A673 (cell line): Measurements from ENCODE around the gene SYNE2. TPM values are rescaled to one million over a fixed set of nuclear protein-coding genes. Genes with fewer than 3 reads are reported as not detected.

Source experiments
- BruUV-seq: library from RNA; stranded (reverse); fragments of 400-500 nt; replicated peaks from 2 replicates; lab custom pipeline; 2021; lab: Mats Ljungman, UMichigan
- CTCF ChIA-PET: fragments of 300-600 bp; sonication (Branson Sonifier 250); formaldehyde crosslinking; loops from one replicate; lab custom pipeline; 2022; ENCODE audit warnings: antibody characterized with exemption; lab: Charles Lee
- POLR2A ChIA-PET: fragments of 300-600 bp; sonication (Branson Sonifier 250); formaldehyde crosslinking; loops from one replicate; lab custom pipeline; 2022; ENCODE audit warnings: antibody characterized with exemption; ENCODE audit not compliant: low non-redundant PET; lab: Charles Lee
- DNase-seq: peaks from one replicate; pipeline ENCODE4 v3.0.0-alpha.2; 2015; ENCODE audit warnings: low spot score
- H3K27ac ChIP-seq: fragments of 200-600 bp; sonication (generic); 2 replicates; pipeline ENCODE4 v1.5.1; 2016; ENCODE audit warnings: mixed run types, low read depth, mild to moderate bottlenecking, mixed read lengths, antibody characterized with exemption, low read length; ENCODE audit not compliant: poor library complexity, severe bottlenecking
- H3K27me3 ChIP-seq: fragments of 200-600 bp; sonication (generic); replicated peaks from 2 replicates; pipeline ENCODE4 v1.6.1; 2017; ENCODE audit warnings: mixed run types, low read depth, mild to moderate bottlenecking, mixed read lengths, antibody characterized with exemption, low read length; ENCODE audit not compliant: insufficient read depth, poor library complexity
- H3K36me3 ChIP-seq: fragments of 200-600 bp; sonication (generic); 2 replicates; pipeline ENCODE4 v1.6.1; 2016; ENCODE audit warnings: mixed run types, mild to moderate bottlenecking, mixed read lengths, antibody characterized with exemption, low read length; ENCODE audit not compliant: insufficient read depth, poor library complexity, severe bottlenecking
- H3K4me1 ChIP-seq: fragments of 200-600 bp; sonication (generic); 2 replicates; pipeline ENCODE4 v1.6.1; 2017; ENCODE audit warnings: mixed run types, mild to moderate bottlenecking, mixed read lengths, antibody characterized with exemption, low read length; ENCODE audit not compliant: insufficient read depth, poor library complexity, severe bottlenecking
- H3K4me3 ChIP-seq: fragments of 200-600 bp; sonication (generic); 2 replicates; pipeline ENCODE4 v1.5.1; 2016; ENCODE audit warnings: low read depth, mixed run types, mild to moderate bottlenecking, mixed read lengths, low read length; ENCODE audit not compliant: poor library complexity, severe bottlenecking
- H3K9me3 ChIP-seq: fragments of 200-600 bp; sonication (generic); 2 replicates; pipeline ENCODE4 v1.6.1; 2016; ENCODE audit warnings: mixed run types, low read depth, mild to moderate bottlenecking, mixed read lengths, antibody characterized with exemption, low read length; ENCODE audit not compliant: poor library complexity, severe bottlenecking
- EZH2 ChIP-seq: fragments of 200-600 bp; sonication (generic); IDR thresholded peaks from 2 replicates; pipeline ENCODE4 v1.6.1; 2017; ENCODE audit warnings: borderline replicate concordance, low read depth, mild to moderate bottlenecking, mixed read lengths, antibody characterized with exemption, low read length; ENCODE audit not compliant: poor library complexity, severe bottlenecking
- intact Hi-C: fragments of 100-400 bp; cut with micrococcal nuclease; formaldehyde crosslinking; loops from one replicate; pipeline ENCODE4 v1.10.0; 2022; ENCODE audit not compliant: unreplicated experiment
- total RNA-seq: library from RNA; stranded (reverse); gene quantifications from 2 replicates; pipeline ENCODE4 v1.2.3, GENCODE V29; 2021
- TF ChIP-seq, protein P1 (sequence below): fragments of 300-800, 200-600 bp; sonication (generic); conservative IDR thresholded peaks from 2 replicates; pipeline ENCODE4 v1.5.1; 2017; ENCODE audit warnings: low read depth, mild to moderate bottlenecking, antibody characterized with exemption, low read length, moderate library complexity, mixed read lengths

SYNE2 gene
- total RNA-seq, 1 experiment from 2014 or later = 68.2 TPM

DNA sequence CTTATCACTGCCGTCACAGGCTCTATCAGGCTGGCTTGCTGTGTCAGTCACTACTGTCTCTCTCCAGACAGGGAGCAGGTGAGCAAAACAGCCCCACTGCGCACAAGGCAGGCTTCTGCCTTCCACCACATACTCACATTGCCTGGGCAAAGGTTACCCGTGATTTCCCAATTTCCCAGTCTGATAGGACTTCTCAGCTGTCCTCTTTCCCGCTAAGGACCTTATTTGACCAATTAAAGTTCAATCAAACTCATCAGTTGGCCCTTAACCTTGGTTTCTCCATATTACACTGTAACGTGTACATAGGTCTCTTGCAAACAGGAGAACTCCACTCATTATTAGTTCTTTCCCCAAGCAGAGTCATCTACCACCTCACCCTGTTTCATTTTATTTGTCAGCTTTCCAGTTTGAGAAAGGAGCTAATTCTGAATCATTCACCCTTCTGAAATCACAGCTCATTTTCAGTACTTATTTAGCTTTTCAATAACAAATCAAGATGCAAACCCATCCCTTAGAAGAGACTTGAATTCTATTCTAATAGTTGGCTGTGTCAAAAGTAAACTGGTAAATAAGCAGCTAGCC is 270.5 kb downstream of the SYNE2 start:
- TF ChIP-seq EZH2 = no peak
- TF ChIP-seq, protein P1, sequence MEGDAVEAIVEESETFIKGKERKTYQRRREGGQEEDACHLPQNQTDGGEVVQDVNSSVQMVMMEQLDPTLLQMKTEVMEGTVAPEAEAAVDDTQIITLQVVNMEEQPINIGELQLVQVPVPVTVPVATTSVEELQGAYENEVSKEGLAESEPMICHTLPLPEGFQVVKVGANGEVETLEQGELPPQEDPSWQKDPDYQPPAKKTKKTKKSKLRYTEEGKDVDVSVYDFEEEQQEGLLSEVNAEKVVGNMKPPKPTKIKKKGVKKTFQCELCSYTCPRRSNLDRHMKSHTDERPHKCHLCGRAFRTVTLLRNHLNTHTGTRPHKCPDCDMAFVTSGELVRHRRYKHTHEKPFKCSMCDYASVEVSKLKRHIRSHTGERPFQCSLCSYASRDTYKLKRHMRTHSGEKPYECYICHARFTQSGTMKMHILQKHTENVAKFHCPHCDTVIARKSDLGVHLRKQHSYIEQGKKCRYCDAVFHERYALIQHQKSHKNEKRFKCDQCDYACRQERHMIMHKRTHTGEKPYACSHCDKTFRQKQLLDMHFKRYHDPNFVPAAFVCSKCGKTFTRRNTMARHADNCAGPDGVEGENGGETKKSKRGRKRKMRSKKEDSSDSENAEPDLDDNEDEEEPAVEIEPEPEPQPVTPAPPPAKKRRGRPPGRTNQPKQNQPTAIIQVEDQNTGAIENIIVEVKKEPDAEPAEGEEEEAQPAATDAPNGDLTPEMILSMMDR = no peak
- Histone ChIP-seq H3K36me3 (peaks cover 13% of the 10 kb centered on the region), H3K27ac (no peak overlapping the region), H3K9me3 (no peaks in the 10 kb centered on the region), H3K27me3 (no peaks in the 10 kb centered on the region), H3K4me3 (no peak overlapping the region), H3K4me1 (no peaks in the 10 kb centered on the region)
- ChIA-PET POLR2A (no interaction called here), CTCF (no interaction called here)
- BruUV-seq = no TSS peak
- intact Hi-C loops = no loop called here
- no peak for DNase-seq

DNA sequence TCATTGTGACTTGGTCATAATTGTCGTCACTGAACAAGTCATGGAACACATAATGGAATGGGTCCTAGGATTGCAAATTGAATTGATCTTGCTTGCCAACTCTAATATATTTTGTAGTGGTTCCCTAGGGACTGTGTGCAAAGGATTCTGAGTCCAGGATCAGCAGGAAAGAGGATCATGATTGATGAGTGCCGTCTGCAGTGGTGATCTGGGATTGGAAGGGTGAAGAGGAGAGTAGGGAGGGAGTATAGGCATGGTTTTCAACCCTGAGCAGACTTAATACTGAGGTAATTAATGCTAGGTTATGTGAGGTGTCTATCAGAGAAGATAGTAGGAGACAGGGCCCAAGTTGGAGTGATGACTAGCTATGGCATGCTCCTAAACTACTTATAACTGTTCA is 272.5 kb downstream of the SYNE2 start:
- intact Hi-C loops = no loop called here
- no TSS peak for BruUV-seq
- no peak overlapping the region for H3K27ac ChIP-seq
- H3K9me3 ChIP-seq = no peaks in the 10 kb centered on the region
- H3K4me3 ChIP-seq = no peak overlapping the region
- no peaks in the 10 kb centered on the region for H3K4me1 ChIP-seq
- POLR2A ChIA-PET = no interaction called here
- TF ChIP-seq, protein P1 = no peak
- no peak for TF ChIP-seq EZH2
- CTCF ChIA-PET = no interaction called here
- H3K36me3 ChIP-seq = peaks cover 20% of the 10 kb centered on the region
- no peaks in the 10 kb centered on the region for H3K27me3 ChIP-seq
- DNase-seq = no peak

DNA sequence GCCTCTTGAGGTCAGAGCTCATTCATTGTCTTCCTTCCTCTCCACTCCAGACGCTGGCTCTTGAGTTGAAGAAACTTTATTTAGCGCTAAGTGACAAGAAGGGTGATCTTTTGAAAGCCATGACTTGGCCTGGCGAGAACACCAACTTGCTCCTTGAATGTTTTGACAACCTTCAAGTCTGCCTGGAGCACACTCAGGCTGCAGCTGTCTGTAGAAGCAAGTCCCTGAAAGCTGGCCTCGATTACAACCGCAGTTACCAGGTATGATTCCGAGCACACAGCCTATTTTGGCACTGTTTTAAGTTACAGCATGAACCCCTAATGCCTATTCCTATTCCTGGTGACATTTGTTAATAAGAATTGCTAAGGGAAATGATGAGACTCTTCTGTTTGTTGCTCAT is 273.7 kb downstream of the SYNE2 start:
- Histone ChIP-seq H3K4me3 (no peak overlapping the region), H3K9me3 (no peaks in the 10 kb centered on the region), H3K27ac (no peak overlapping the region), H3K36me3 (peaks cover 24% of the 10 kb centered on the region), H3K27me3 (no peaks in the 10 kb centered on the region), H3K4me1 (no peaks in the 10 kb centered on the region)
- ChIA-PET POLR2A (no interaction called here), CTCF (no interaction called here)
- intact Hi-C loops = no loop called here
- TF ChIP-seq EZH2 = no peak
- TF ChIP-seq, protein P1 = no peak
- DNase-seq = no peak
- BruUV-seq = no TSS peak
